ENCODE measurements around the gene CD83. TPM values are rescaled to one million over a fixed set of nuclear protein-coding genes. Genes with fewer than 3 reads are reported as not detected.

CD83 gene
- total and polyA plus RNA-seq, 9 donors, result 3.4 to 29.4 (median 22.2) TPM

- TF ChIP-seq, protein P1, sequence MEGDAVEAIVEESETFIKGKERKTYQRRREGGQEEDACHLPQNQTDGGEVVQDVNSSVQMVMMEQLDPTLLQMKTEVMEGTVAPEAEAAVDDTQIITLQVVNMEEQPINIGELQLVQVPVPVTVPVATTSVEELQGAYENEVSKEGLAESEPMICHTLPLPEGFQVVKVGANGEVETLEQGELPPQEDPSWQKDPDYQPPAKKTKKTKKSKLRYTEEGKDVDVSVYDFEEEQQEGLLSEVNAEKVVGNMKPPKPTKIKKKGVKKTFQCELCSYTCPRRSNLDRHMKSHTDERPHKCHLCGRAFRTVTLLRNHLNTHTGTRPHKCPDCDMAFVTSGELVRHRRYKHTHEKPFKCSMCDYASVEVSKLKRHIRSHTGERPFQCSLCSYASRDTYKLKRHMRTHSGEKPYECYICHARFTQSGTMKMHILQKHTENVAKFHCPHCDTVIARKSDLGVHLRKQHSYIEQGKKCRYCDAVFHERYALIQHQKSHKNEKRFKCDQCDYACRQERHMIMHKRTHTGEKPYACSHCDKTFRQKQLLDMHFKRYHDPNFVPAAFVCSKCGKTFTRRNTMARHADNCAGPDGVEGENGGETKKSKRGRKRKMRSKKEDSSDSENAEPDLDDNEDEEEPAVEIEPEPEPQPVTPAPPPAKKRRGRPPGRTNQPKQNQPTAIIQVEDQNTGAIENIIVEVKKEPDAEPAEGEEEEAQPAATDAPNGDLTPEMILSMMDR (IDR thresholded peaks at IDR 0.05), result no peak
- no peak for DNase-seq
- intact Hi-C loops (cut with DNase I), result no loop called here
- H3K27ac ChIP-seq, result no peak overlapping the region
- WGBS, 3 donors, result 94 to 100% (median 98%) methylated on average over 2 of the region's 2 CpGs
- no peaks in the 10 kb centered on the region for H3K9me3 ChIP-seq
- no peaks in the 10 kb centered on the region for H3K36me3 ChIP-seq
- no peaks in the 10 kb centered on the region for H3K27me3 ChIP-seq
- H3K4me3 ChIP-seq, result no peak overlapping the region
- H3K4me1 ChIP-seq (ENCODE audit: insufficient read depth), result no peaks in the 10 kb centered on the region
Observed at GRCh38 chr6:14162826-14163225, 45.3 kb downstream of the CD83 start.

DNA sequence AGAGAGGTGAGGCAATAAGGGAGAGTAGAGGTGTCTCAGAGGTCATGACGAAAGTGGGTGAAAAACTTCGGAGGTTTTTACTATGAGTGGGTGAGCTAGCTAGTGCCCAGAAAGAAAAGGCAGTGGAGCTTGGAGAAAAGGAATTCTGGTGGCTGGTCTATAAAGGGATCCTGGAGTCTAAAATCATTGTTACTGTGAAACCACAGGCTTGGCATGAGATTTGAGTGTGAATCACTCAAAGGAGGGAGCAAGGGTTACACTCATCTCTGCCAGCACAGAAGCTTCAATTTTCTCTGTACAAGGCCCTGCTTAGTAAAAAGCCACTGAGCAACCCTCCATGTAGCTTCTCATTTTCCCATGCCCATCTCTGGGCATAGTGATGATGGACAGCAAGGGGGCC, 47.5 kb downstream of the CD83 start:
- 85 to 93% (median 90%) methylated on average over 2 of the region's 2 CpGs for WGBS, 3 donors
- TF ChIP-seq, protein P1 (IDR thresholded peaks at IDR 0.05), result no peak
- TF ChIP-seq POLR2A (IDR thresholded peaks at IDR 0.05) (no peak), EP300 (IDR thresholded peaks at IDR 0.05) (no peak)
- Histone ChIP-seq H3K4me3 (no peak overlapping the region), H3K27me3 (no peaks in the 10 kb centered on the region), H3K36me3 (no peaks in the 10 kb centered on the region), H3K9me3 (no peaks in the 10 kb centered on the region), H3K4me1 (ENCODE audit: insufficient read depth) (no peaks in the 10 kb centered on the region), H3K27ac (no peak overlapping the region)
- DNase-seq, result no peak
- intact Hi-C loops (cut with DNase I), result no loop called here

DNA sequence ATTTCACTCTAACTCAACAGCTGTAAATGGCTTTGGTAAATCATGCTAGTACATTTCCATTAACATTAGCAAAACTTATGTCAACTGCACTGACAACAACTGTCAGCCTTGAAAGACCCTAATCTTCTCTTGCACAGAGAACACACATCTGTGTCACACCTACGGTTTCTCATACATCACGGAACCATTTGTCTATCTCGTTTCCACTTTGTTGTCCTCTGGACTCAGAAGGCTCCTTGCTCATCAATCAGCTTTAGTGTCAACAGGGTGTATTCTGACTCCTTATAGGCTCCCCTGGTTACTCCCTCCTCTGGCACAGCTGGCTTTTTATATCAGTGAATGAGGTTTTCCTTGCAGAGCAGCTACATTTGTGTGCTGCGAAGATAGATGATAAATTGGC, 49.3 kb downstream of the CD83 start:
- no peak for DNase-seq
- H3K27ac ChIP-seq, result no peak overlapping the region
- TF ChIP-seq, protein P1 (IDR thresholded peaks at IDR 0.05), result no peak
- TF ChIP-seq POLR2A (IDR thresholded peaks at IDR 0.05) (no peak), EP300 (IDR thresholded peaks at IDR 0.05) (no peak)
- 41 to 67% (median 50%) methylated on average over 4 of the region's 4 CpGs for WGBS, 3 donors
- no peak overlapping the region for H3K4me3 ChIP-seq
- H3K27me3 ChIP-seq, result no peaks in the 10 kb centered on the region
- intact Hi-C loops (cut with DNase I), result no loop called here
- no peaks in the 10 kb centered on the region for H3K4me1 ChIP-seq (ENCODE audit: insufficient read depth)
- no peaks in the 10 kb centered on the region for H3K9me3 ChIP-seq
- H3K36me3 ChIP-seq, result no peaks in the 10 kb centered on the region

DNA sequence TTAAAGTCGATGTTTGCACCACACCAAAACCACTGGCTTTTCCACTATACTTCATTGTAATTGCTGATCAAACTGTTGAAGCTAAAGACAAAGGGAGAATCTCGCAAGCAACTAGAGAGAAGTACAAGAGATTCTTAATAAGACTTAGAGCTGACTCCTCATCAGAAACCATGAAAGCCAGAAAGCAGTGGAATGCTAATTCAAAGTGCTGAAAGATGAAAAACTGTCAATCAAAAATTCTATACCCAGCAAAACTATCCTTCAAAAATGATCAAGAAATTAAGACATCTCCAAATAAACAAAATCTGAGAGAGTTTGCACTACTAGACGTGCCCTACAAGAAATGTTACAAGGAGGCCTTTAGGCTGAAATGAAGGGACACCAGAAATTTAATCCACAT, 52.6 kb downstream of the CD83 start:
- no peaks in the 10 kb centered on the region for H3K36me3 ChIP-seq
- H3K9me3 ChIP-seq, result no peaks in the 10 kb centered on the region
- DNase-seq, result no peak
- WGBS, 3 donors, result 82 to 88% (median 87%) methylated on average over 3 of the region's 3 CpGs
- H3K4me1 ChIP-seq (ENCODE audit: insufficient read depth), result no peaks in the 10 kb centered on the region
- H3K27me3 ChIP-seq, result no peaks in the 10 kb centered on the region
- TF ChIP-seq POLR2A (IDR thresholded peaks at IDR 0.05) (no peak), EP300 (IDR thresholded peaks at IDR 0.05) (no peak)
- H3K4me3 ChIP-seq, result no peak overlapping the region
- H3K27ac ChIP-seq, result no peak overlapping the region
- intact Hi-C loops (cut with DNase I), result no loop called here

DNA sequence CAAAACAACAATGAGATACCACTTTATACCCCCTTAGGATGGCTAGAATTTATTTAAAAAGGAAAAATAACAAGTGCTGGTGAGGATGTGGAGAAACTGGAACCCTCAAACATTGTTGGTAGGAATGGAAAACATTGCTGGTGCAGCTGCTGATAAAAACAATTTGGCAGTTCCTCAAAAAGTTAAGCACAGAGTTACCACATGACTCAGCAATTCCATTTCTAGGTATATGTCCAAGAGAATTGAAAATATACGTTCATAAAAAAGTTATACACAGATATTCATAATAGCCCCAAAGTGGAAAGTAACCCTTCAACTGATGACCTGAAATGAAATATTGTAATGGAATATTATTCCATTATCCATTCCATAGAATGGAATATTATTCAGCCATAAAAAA, 55.0 kb downstream of the CD83 start:
- Histone ChIP-seq H3K4me1 (ENCODE audit: insufficient read depth) (no peaks in the 10 kb centered on the region), H3K4me3 (no peak overlapping the region), H3K9me3 (no peaks in the 10 kb centered on the region), H3K36me3 (no peaks in the 10 kb centered on the region), H3K27ac (no peak overlapping the region), H3K27me3 (no peaks in the 10 kb centered on the region)
- no peak for DNase-seq
- 72 to 83% (median 76%) methylated on average over 1 of the region's 1 CpG for WGBS, 3 donors
- no peak for TF ChIP-seq POLR2A (IDR thresholded peaks at IDR 0.05)
- TF ChIP-seq, protein P1 (IDR thresholded peaks at IDR 0.05), result no peak
- TF ChIP-seq EP300 (IDR thresholded peaks at IDR 0.05), result no peak
- intact Hi-C loops (cut with DNase I), result no loop called here
